CD4-positive, alpha-beta memory T cell (primary cell): Measurements from ENCODE around the gene CHCHD4. TPM values are rescaled to one million over a fixed set of nuclear protein-coding genes. Genes with fewer than 3 reads are reported as not detected.

Experiments
- CTCF ChIA-PET: fragments of 350-600 bp; sonication (Branson Sonifier 250); formaldehyde crosslinking; loops from one replicate; lab custom pipeline; 2021; ENCODE audit warnings: inconsistent platforms; ENCODE audit not compliant: partially characterized antibody; lab: Charles Lee
- POLR2A ChIA-PET: fragments of 350-600 bp; sonication (Branson Sonifier 250); formaldehyde crosslinking; loops from one replicate; lab custom pipeline; 2021; ENCODE audit not compliant: partially characterized antibody; lab: Charles Lee
- DNase-seq, 5 donors: peaks; one replicate each; pipeline versions ENCODE4 v3.0.0 to v3.0.0-alpha.2; 2020 to 2022; ENCODE audit warnings: mixed read lengths in 1 of 5
- H3K27ac ChIP-seq: one replicate; pipeline ENCODE4 v1.7.0; 2013; ENCODE audit warnings: low read depth, low read length
- H3K27me3 ChIP-seq: 2 replicates; pipeline ENCODE4 v1.7.0; 2013; ENCODE audit warnings: mild to moderate bottlenecking, low read length, moderate library complexity; ENCODE audit not compliant: insufficient read depth
- H3K36me3 ChIP-seq: 2 replicates; pipeline ENCODE4 v1.7.0; 2013; ENCODE audit warnings: mild to moderate bottlenecking, low read length, moderate library complexity; ENCODE audit not compliant: insufficient read depth
- H3K4me1 ChIP-seq: 2 replicates; pipeline ENCODE4 v1.7.0; 2013; ENCODE audit warnings: mild to moderate bottlenecking, low read length, moderate library complexity; ENCODE audit not compliant: insufficient read depth
- H3K4me3 ChIP-seq, 2 donors: one replicate each; pipeline ENCODE4 v1.7.0; 2013; ENCODE audit warnings: low read length in 2 of 2, mild to moderate bottlenecking in 1 of 2
- H3K9me3 ChIP-seq, 2 donors: one replicate each; pipeline ENCODE4 v1.7.0; 2013; ENCODE audit warnings: low read length in 2 of 2, control low read depth in 1 of 2; ENCODE audit not compliant: control insufficient read depth in 1 of 2
- H3K27ac Mint-ChIP-seq, 7 donors: one replicate each; pipeline ENCODE4 v1.8.0; 2020 to 2021; ENCODE audit warnings: mixed read lengths in 7 of 7, mild to moderate bottlenecking in 6 of 7, inconsistent platforms in 3 of 7, moderate library complexity in 3 of 7
- H3K27me3 Mint-ChIP-seq, 2 donors: one replicate each; pipeline ENCODE4 v1.8.0; 2020 to 2021; ENCODE audit warnings: mixed read lengths in 2 of 2
- H3K36me3 Mint-ChIP-seq, 2 donors: one replicate each; pipeline ENCODE4 v1.8.0; 2020 to 2021; ENCODE audit warnings: mixed read lengths in 2 of 2, inconsistent platforms in 1 of 2, mild to moderate bottlenecking in 1 of 2
- H3K4me1 Mint-ChIP-seq, 4 donors: one replicate each; pipeline ENCODE4 v1.8.0; 2020 to 2021; ENCODE audit warnings: mixed read lengths in 4 of 4, mild to moderate bottlenecking in 1 of 4
- H3K4me3 Mint-ChIP-seq, 8 donors: one replicate each; pipeline ENCODE4 v1.8.0; 2020 to 2021; ENCODE audit warnings: mixed read lengths in 8 of 8, mild to moderate bottlenecking in 7 of 8, moderate library complexity in 6 of 8, inconsistent platforms in 3 of 8
- H3K9me3 Mint-ChIP-seq, 8 donors: one replicate each; pipeline ENCODE4 v1.8.0; 2020 to 2021; ENCODE audit warnings: mixed read lengths in 8 of 8, mild to moderate bottlenecking in 5 of 8, inconsistent platforms in 3 of 8, moderate library complexity in 1 of 8
- intact Hi-C: fragments of 100-400 bp; cut with micrococcal nuclease; formaldehyde crosslinking; loops from one replicate; pipeline ENCODE4 v1.15.1; 2023
- polyA plus RNA-seq, 2 donors: library from polyadenylated mRNA; unstranded; fragments of 300-500 nt; fragmentation: Illumina TruSeq; gene quantifications; one replicate each; pipeline ENCODE4 v1.2.3, GENCODE V29; 2021
- total RNA-seq, 2 experiments: library from RNA; stranded (reverse); gene quantifications; one replicate each; pipeline ENCODE4 v1.2.3, GENCODE V29; 2021

CHCHD4 gene
- 1 to 10 TPM; 7.5 to 9.3 TPM for total RNA-seq
- 10 to 100 TPM; 17.4 to 17.5 TPM for polyA plus RNA-seq

- H3K27me3 ChIP-seq, result no peaks in the 10 kb centered on the region
- no peaks in the 10 kb centered on the region for H3K9me3 ChIP-seq
- peak within 1 kb of the TSS; percentile 89 for H3K27ac ChIP-seq
- Mint-ChIP-seq H3K27me3 (no peaks in the 10 kb centered on the region), H3K4me1 (peaks cover 38 to 64% (median 54%) of the 10 kb centered on the region in 4 donors), H3K36me3 (peaks cover 36 to 50% of the 10 kb centered on the region in 2 donors), H3K27ac (peak within 1 kb of the TSS; percentile 96 to 97 (median 97)), H3K4me3 (peak within 1 kb of the TSS; percentile 95 to 98 (median 96)), H3K9me3 (no peaks in the 10 kb centered on the region)
- peak within 1 kb of the TSS; percentile 53 to 78 for H3K4me3 ChIP-seq
- CTCF ChIA-PET, result interaction anchor here (0.8 to 5.0 kb wide), 13 partner anchors 10 to 477 kb away, joined by 3 to 41 read pairs (median 3); partner anchors contain the start of genes LSM3 and XPC
- intact Hi-C loops, result loop anchor here (1.0 to 10.0 kb wide), 7 partner anchors 20 to 824 kb away; partner anchors contain the start of genes LSM3, SLC6A6 and XPC
- H3K4me1 ChIP-seq, result peaks cover 38% of the 10 kb centered on the region
- POLR2A ChIA-PET, result interaction anchor here (0.8 to 14.1 kb wide), 19 partner anchors 9 to 1283 kb away, joined by 3 to 342 read pairs (median 7); partner anchors contain the start of genes CCDC174, HDAC11, LSM3 and NR2C2
- peaks cover 23% of the 10 kb centered on the region for H3K36me3 ChIP-seq
- DNase-seq, result peak; percentile 97 to 99 (median 99)
Measured at GRCh38 chr3:14124615-14125192, at the start of gene CHCHD4, which contains the start of gene TMEM43. CHCHD4 (minus strand) TSS chr3:14124870; CDS start chr3:14124676, 194 bp downstream. TMEM43 (plus strand) TSS chr3:14125052; CDS start chr3:14125194, 142 bp downstream.

DNA sequence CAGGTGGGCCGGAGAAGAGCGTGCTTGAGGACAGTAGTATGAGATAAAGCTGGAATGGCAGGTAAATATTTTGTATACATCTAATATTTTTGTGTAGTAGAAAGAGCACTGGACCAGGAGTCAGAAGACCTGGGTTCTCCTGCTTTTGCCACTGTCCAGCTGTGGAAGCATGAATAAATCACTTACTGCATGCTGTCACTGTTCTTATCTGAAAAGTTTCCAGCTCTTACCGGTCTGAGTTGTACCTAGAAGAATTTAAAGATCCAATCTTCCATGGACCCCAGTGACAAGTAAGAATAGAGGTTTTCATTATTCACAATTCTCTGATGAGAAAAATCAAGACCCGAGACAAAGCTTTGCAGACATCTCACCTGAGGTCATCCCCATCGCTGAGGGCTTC lies 47.8 kb upstream of the CHCHD4 start:
- intact Hi-C loops, result no loop called here
- ChIA-PET POLR2A (interaction anchor here (1.6 to 9.8 kb wide), 3 partner anchors 22 to 49 kb away, joined by 4 to 270 read pairs (median 6); partner anchors contain the start of genes CHCHD4 and TMEM43), CTCF (interaction anchor here (0.8 to 1.7 kb wide), 4 partner anchors 20 to 275 kb away, joined by 3 to 6 read pairs (median 4); no protein-coding TSS in a partner anchor)
- peak overlapping the region in 4 of 8 donors; percentile 16 to 69 (median 49) for H3K4me3 Mint-ChIP-seq
- H3K9me3 ChIP-seq, result no peaks in the 10 kb centered on the region
- H3K27me3 ChIP-seq, result no peaks in the 10 kb centered on the region
- H3K9me3 Mint-ChIP-seq, result peaks cover 0 to 3% (median 0%) of the 10 kb centered on the region in 8 donors
- H3K36me3 ChIP-seq, result peaks cover 53% of the 10 kb centered on the region
- H3K36me3 Mint-ChIP-seq, result peaks cover 56 to 66% of the 10 kb centered on the region in 2 donors
- H3K27ac ChIP-seq, result no peak overlapping the region
- no peak for DNase-seq
- H3K4me1 Mint-ChIP-seq, result peaks cover 43 to 78% (median 65%) of the 10 kb centered on the region in 4 donors
- no peak overlapping the region for H3K4me3 ChIP-seq
- peak overlapping the region; percentile 11 to 77 (median 45) for H3K27ac Mint-ChIP-seq
- H3K4me1 ChIP-seq, result peaks cover 51% of the 10 kb centered on the region
- no peaks in the 10 kb centered on the region for H3K27me3 Mint-ChIP-seq

DNA sequence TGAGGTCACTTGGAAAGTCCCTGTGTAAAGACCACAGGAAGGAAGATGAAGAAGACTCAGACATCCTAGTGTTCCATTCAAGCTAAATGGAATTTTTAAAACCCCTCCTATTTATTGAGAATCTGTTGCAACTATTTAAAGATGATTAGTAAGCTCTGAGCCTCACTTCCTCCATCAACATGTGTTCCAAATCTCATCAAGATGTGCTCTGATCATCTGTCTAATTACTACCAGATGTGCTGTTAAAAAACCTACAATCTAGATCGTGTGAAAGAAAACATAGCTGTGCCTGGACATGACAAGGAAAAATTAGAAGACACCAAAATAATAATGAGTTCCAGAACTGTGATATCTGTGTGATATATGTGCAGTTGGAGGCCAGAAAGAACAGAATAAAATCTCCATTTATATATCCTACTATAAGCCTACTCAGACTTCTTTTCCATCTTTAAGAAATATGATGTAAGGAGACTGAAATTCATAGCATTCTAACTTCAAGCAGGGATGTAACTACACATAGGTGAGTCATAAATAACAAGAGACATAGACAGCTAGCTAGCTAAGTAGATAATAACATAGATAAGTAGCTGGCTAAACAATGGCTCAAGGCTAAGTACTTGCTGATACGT lies 46.0 kb upstream of the CHCHD4 start:
- Mint-ChIP-seq H3K4me3 (peak overlapping the region in 1 of 8 donors; percentile 20), H3K27me3 (no peaks in the 10 kb centered on the region), H3K9me3 (peaks cover 0 to 3% (median 0%) of the 10 kb centered on the region in 8 donors), H3K27ac (peak overlapping the region in 3 of 7 donors; percentile 10 to 74 (median 29)), H3K4me1 (peaks cover 31 to 69% (median 57%) of the 10 kb centered on the region in 4 donors), H3K36me3 (peaks cover 75 to 83% of the 10 kb centered on the region in 2 donors)
- Histone ChIP-seq H3K9me3 (no peaks in the 10 kb centered on the region), H3K27me3 (no peaks in the 10 kb centered on the region), H3K36me3 (peaks cover 69% of the 10 kb centered on the region), H3K4me1 (peaks cover 32% of the 10 kb centered on the region), H3K4me3 (no peak overlapping the region), H3K27ac (no peak overlapping the region)
- POLR2A ChIA-PET, result interaction anchor here (1.3 to 9.8 kb wide), 3 partner anchors 26 to 47 kb away, joined by 4 to 270 read pairs (median 6); partner anchors contain the start of genes CHCHD4 and TMEM43
- no peak for DNase-seq
- intact Hi-C loops, result no loop called here
- CTCF ChIA-PET, result interaction anchor here (0.9 to 2.0 kb wide), 3 partner anchors 8 to 33 kb away, joined by 3 to 6 read pairs (median 3); no protein-coding TSS in a partner anchor

DNA sequence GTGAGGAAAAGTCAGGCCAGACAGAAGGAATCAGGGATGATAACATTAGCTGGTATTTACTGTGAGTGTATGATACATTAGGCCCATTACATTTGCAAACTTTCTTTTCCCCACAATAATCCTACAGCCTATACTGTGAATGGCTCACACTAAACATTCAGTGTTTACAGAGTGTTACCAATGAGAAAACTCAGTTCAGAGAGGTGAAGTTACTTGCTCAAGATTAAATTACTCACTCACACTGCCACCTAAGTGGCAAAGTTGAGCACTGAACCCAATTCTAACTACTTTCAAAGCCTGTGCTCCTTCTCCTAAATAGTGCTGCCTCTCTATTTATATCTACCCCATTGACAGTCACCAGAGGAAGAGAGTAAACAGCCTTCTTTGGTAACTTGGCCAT lies 45.2 kb upstream of the CHCHD4 start:
- Mint-ChIP-seq H3K9me3 (no peaks in the 10 kb centered on the region), H3K27me3 (no peaks in the 10 kb centered on the region), H3K27ac (peak overlapping the region in 1 of 7 donors; percentile 37), H3K36me3 (peaks cover 83 to 85% of the 10 kb centered on the region in 2 donors), H3K4me3 (no peak overlapping the region), H3K4me1 (peaks cover 23 to 61% (median 50%) of the 10 kb centered on the region in 4 donors)
- intact Hi-C loops, result no loop called here
- H3K36me3 ChIP-seq, result peaks cover 77% of the 10 kb centered on the region
- DNase-seq, result no peak
- H3K27me3 ChIP-seq, result no peaks in the 10 kb centered on the region
- no peak overlapping the region for H3K27ac ChIP-seq
- H3K4me1 ChIP-seq, result peaks cover 25% of the 10 kb centered on the region
- ChIA-PET CTCF (interaction anchor here (2.0 kb wide), 1 partner anchor 17 kb away, joined by 6 read pairs; no protein-coding TSS in a partner anchor), POLR2A (no interaction called here)
- H3K4me3 ChIP-seq, result no peak overlapping the region
- no peaks in the 10 kb centered on the region for H3K9me3 ChIP-seq

- intact Hi-C loops, result no loop called here
- Histone ChIP-seq H3K27me3 (no peaks in the 10 kb centered on the region), H3K27ac (no peak overlapping the region), H3K4me3 (no peak overlapping the region), H3K4me1 (peaks cover 20% of the 10 kb centered on the region), H3K36me3 (peaks cover 82% of the 10 kb centered on the region), H3K9me3 (no peaks in the 10 kb centered on the region)
- H3K9me3 Mint-ChIP-seq, result no peaks in the 10 kb centered on the region
- peaks cover 21 to 56% (median 46%) of the 10 kb centered on the region in 4 donors for H3K4me1 Mint-ChIP-seq
- no peak for DNase-seq
- ChIA-PET CTCF (interaction anchor here (2.0 kb wide), 1 partner anchor 16 kb away, joined by 6 read pairs; no protein-coding TSS in a partner anchor), POLR2A (interaction anchor here (3.1 kb wide), 1 partner anchor 9 kb away, joined by 19 read pairs; the partner anchor contains the start of genes LSM3 and XPC)
- peaks cover 87 to 90% of the 10 kb centered on the region in 2 donors for H3K36me3 Mint-ChIP-seq
- H3K27ac Mint-ChIP-seq, result peak overlapping the region in 1 of 7 donors; percentile 11
- no peaks in the 10 kb centered on the region for H3K27me3 Mint-ChIP-seq
- no peak overlapping the region for H3K4me3 Mint-ChIP-seq
Measured at GRCh38 chr3:14169435-14169834, 44.8 kb upstream of the CHCHD4 start.

DNA sequence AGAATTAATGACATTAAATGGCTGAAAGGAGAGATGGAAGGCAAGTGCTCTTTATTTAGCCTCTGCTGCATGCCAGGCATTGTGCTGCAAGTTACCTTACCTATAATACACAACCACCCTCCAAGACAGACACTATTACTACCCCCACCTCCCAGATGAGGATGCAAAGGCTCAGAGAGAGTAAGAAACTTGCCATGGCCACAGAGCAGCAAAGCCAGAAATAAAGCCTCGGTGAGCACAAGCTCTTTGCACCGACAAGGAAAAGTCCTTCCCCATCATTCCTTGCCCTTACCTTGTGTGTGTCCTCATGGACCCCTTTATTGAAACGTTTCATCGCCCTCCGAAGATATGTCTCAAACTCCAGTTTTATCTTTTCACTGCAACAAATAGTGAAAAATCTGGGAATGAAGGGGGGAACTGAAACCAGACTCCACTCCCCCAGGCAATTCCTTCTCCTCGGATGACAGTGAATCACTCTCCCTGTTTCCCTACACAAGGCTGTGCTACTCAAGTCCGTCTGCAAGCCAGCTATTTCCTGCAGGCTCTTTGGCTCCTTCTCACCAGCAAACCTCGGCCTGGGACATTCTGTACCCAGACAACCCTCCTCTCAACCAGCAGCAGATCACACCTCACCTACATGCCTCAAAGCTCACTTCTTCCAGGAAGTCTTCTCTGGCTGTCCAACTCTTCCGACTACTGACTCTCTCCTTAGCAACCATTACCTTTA lies 42.4 kb upstream of the CHCHD4 start:
- Histone ChIP-seq H3K4me1 (no peaks in the 10 kb centered on the region), H3K27ac (no peak overlapping the region), H3K27me3 (no peaks in the 10 kb centered on the region), H3K4me3 (no peak overlapping the region), H3K9me3 (no peaks in the 10 kb centered on the region), H3K36me3 (peaks cover 97% of the 10 kb centered on the region)
- Mint-ChIP-seq H3K9me3 (peaks cover 0 to 8% (median 3%) of the 10 kb centered on the region in 8 donors), H3K4me3 (no peak overlapping the region), H3K27ac (peak overlapping the region in 4 of 7 donors; percentile 13 to 77 (median 54)), H3K36me3 (peaks cover 98 to 100% of the 10 kb centered on the region in 2 donors), H3K4me1 (peaks cover 13 to 43% (median 34%) of the 10 kb centered on the region in 4 donors), H3K27me3 (no peaks in the 10 kb centered on the region)
- ChIA-PET CTCF (interaction anchor here (1.5 kb wide), 1 partner anchor 36 kb away, joined by 3 read pairs; no protein-coding TSS in a partner anchor), POLR2A (interaction anchor here (1.4 to 3.1 kb wide), 2 partner anchors 8 to 11 kb away, joined by 7 to 19 read pairs; partner anchors contain the start of genes LSM3 and XPC)
- no peak for DNase-seq
- intact Hi-C loops, result no loop called here
